GM23338 (cell line): Measurements from ENCODE around the gene MAG. TPM values are rescaled to one million over a fixed set of nuclear protein-coding genes. Genes with fewer than 3 reads are reported as not detected.

Experiments used
- ATAC-seq: fragments of 200-7000 bp; cut with Tn5 transposase; 3 replicates; pipeline ENCODE4 v1.9.1; 2020
- DNase-seq: peaks from one replicate; pipeline ENCODE4 v3.0.0-alpha.2; 2015; ENCODE audit warnings: low spot score
- H2AFZ ChIP-seq: fragments of 200-600 bp; sonication (generic); 2 replicates; pipeline ENCODE4 v1.8.0; 2016; ENCODE audit warnings: antibody characterized with exemption, mild to moderate bottlenecking, moderate library complexity
- H3F3A ChIP-seq: fragments of 200-600 bp; sonication (generic); replicated peaks from 2 replicates; pipeline ENCODE4 v1.8.0; 2017; ENCODE audit warnings: antibody characterized with exemption, mixed run types, low read depth
- H3K27ac ChIP-seq: fragments of 200-600 bp; sonication (generic); 2 replicates; pipeline ENCODE4 v1.6.1; 2016; ENCODE audit warnings: low read depth
- H3K27me3 ChIP-seq: fragments of 200-600 bp; sonication (generic); 2 replicates; pipeline ENCODE4 v1.8.0; 2016; ENCODE audit warnings: mild to moderate bottlenecking, mixed run types, moderate library complexity; ENCODE audit not compliant: insufficient read depth
- H3K36me3 ChIP-seq: fragments of 200-600 bp; sonication (generic); 2 replicates; pipeline ENCODE4 v1.8.0; 2016; ENCODE audit warnings: mild to moderate bottlenecking; ENCODE audit not compliant: insufficient read depth
- H3K4me1 ChIP-seq: fragments of 200-600 bp; sonication (generic); 2 replicates; pipeline ENCODE4 v1.8.0; 2016; ENCODE audit warnings: mild to moderate bottlenecking, moderate library complexity; ENCODE audit not compliant: insufficient read depth
- H3K4me2 ChIP-seq: fragments of 200-600 bp; sonication (generic); 2 replicates; pipeline ENCODE4 v1.7.1; 2017; ENCODE audit warnings: mixed run types
- H3K4me3 ChIP-seq: fragments of 200-600 bp; sonication (generic); 2 replicates; pipeline ENCODE4 v1.6.1; 2016; ENCODE audit warnings: mixed run types
- H3K79me2 ChIP-seq: fragments of 200-600 bp; sonication (generic); replicated peaks from 2 replicates; pipeline ENCODE4 v1.8.0; 2017; ENCODE audit warnings: mild to moderate bottlenecking; ENCODE audit not compliant: insufficient read depth
- H3K9me2 ChIP-seq: fragments of 200-600 bp; sonication (generic); 2 replicates; pipeline ENCODE4 v1.8.0; 2017; ENCODE audit not compliant: insufficient read depth
- H4K20me1 ChIP-seq: fragments of 200-600 bp; sonication (generic); replicated peaks from 2 replicates; pipeline ENCODE4 v1.8.0; 2017; ENCODE audit warnings: mild to moderate bottlenecking; ENCODE audit not compliant: insufficient read depth
- H3K27ac Mint-ChIP-seq: 2 replicates; pipeline ENCODE4 v1.8.0; 2020; ENCODE audit warnings: inconsistent platforms, mild to moderate bottlenecking, moderate library complexity, mixed read lengths
- H3K27me3 Mint-ChIP-seq: 3 replicates; pipeline ENCODE4 v1.8.0; 2022; ENCODE audit warnings: low read depth, mild to moderate bottlenecking, moderate library complexity, mixed read lengths, inconsistent platforms; ENCODE audit not compliant: insufficient read depth, poor library complexity
- H3K36me3 Mint-ChIP-seq: 3 replicates; pipeline ENCODE4 v1.8.0; 2021; ENCODE audit warnings: low read depth, mild to moderate bottlenecking, inconsistent platforms, moderate library complexity, mixed read lengths
- H3K4me1 Mint-ChIP-seq: 3 replicates; pipeline ENCODE4 v1.8.0; 2020; ENCODE audit warnings: mild to moderate bottlenecking, inconsistent platforms, mixed read lengths
- H3K4me3 Mint-ChIP-seq: 3 replicates; pipeline ENCODE4 v1.8.0; 2021; ENCODE audit warnings: moderate library complexity, mild to moderate bottlenecking, inconsistent platforms, mixed read lengths
- H3K9me3 Mint-ChIP-seq: 3 replicates; pipeline ENCODE4 v1.8.0; 2020; ENCODE audit warnings: moderate library complexity, mild to moderate bottlenecking, inconsistent platforms, mixed read lengths
- CREB1 ChIP-seq: fragments of 250-450 bp; sonication (Bioruptor Pico); IDR thresholded peaks from 2 replicates; pipeline ENCODE4 v1.5.0; 2020; ENCODE audit warnings: low read depth, mild to moderate bottlenecking, moderate library complexity
- ETS1 ChIP-seq: IDR thresholded peaks from 2 replicates; pipeline ENCODE4 v1.6.1; 2016; ENCODE audit warnings: antibody characterized with exemption
- EZH2 ChIP-seq: fragments of 200-600 bp; sonication (generic); IDR thresholded peaks from one replicate; pipeline ENCODE4 v1.8.0; 2017; ENCODE audit warnings: antibody characterized with exemption, mild to moderate bottlenecking, low read depth; ENCODE audit not compliant: unreplicated experiment
- POLR2AphosphoS5 ChIP-seq: IDR thresholded peaks from 2 replicates; pipeline ENCODE4 v1.6.1; 2016; ENCODE audit warnings: antibody characterized with exemption, low read depth
- REST ChIP-seq: IDR thresholded peaks from one replicate; pipeline ENCODE4 v1.6.1; 2018; ENCODE audit warnings: antibody characterized with exemption; ENCODE audit not compliant: unreplicated experiment
- STAT1 ChIP-seq: IDR thresholded peaks from one replicate; pipeline ENCODE4 v1.6.1; 2016; ENCODE audit warnings: antibody characterized with exemption; ENCODE audit not compliant: unreplicated experiment
- ZNF114 ChIP-seq: fragments of 250-450 bp; sonication (Bioruptor Pico); IDR thresholded peaks from 2 replicates; pipeline ENCODE4 v1.5.0; 2020; ENCODE audit warnings: mild to moderate bottlenecking, moderate library complexity
- ZNF331 ChIP-seq: fragments of 250-450 bp; sonication (Bioruptor Pico); IDR thresholded peaks from 2 replicates; pipeline ENCODE4 v1.5.0; 2020; ENCODE audit warnings: low read depth, mild to moderate bottlenecking, moderate library complexity
- polyA plus RNA-seq: library from polyadenylated mRNA; unstranded; fragments of >200 nt; fragmentation: Nextera tagmentation; extraction: Ambion mirVana; gene quantifications from 2 replicates; pipeline ENCODE4 v1.2.1, GENCODE V29; 2016
- total RNA-seq: library from RNA; depleted of rRNA; stranded (reverse); fragments of >200 nt; shearing (Covaris generic); gene quantifications from 2 replicates; pipeline ENCODE4 v1.2.3, GENCODE V29; 2014

The MAG gene
- total and polyA plus RNA-seq, 2 experiments from 2014 or later: 0.61 to 1.3 TPM

- H3K4me1 ChIP-seq: no peaks in the 10 kb centered on the region
- no peaks in the 10 kb centered on the region for H3K9me2 ChIP-seq
- no peak overlapping the region for H2AFZ ChIP-seq
- H3K4me3 Mint-ChIP-seq: no peak overlapping the region
- H3K4me2 ChIP-seq: no peak overlapping the region
- no peak overlapping the region for H3K27ac ChIP-seq
- peaks cover 4% of the 10 kb centered on the region for H3K27me3 Mint-ChIP-seq
- H3K36me3 ChIP-seq: no peaks in the 10 kb centered on the region
- ATAC-seq (no peak), DNase-seq (no peak)
- no peaks in the 10 kb centered on the region for H3K36me3 Mint-ChIP-seq
- H3K4me3 ChIP-seq: no peak overlapping the region
- no peak for TF ChIP-seq CREB1 (CRISPR knock-in tag)
- no peak for TF ChIP-seq EZH2
- TF ChIP-seq STAT1: no peak
- TF ChIP-seq ETS1: no peak
- TF ChIP-seq POLR2AphosphoS5: no peak
- TF ChIP-seq ZNF114 (CRISPR knock-in tag): no peak
- TF ChIP-seq REST: no peak
- no peak for TF ChIP-seq ZNF331 (CRISPR knock-in tag)
- no peaks in the 10 kb centered on the region for H3K27me3 ChIP-seq
- H3K27ac Mint-ChIP-seq: no peak overlapping the region
- no peaks in the 10 kb centered on the region; the same call in 2 of the 3 replicates for H3K9me3 Mint-ChIP-seq
- no peaks in the 10 kb centered on the region for H3K79me2 ChIP-seq
- no peaks in the 10 kb centered on the region; the same call in 2 of the 3 replicates for H3K4me1 Mint-ChIP-seq
- H3F3A ChIP-seq: no peaks in the 10 kb centered on the region
- H4K20me1 ChIP-seq: no peaks in the 10 kb centered on the region
Observed at GRCh38 chr19:35310331-35310730, 18.4 kb downstream of the MAG start.

GRCh38 chr19:35310811-35311465 lies 19.0 kb downstream of the MAG start:
- ATAC-seq: no peak
- Histone ChIP-seq H2AFZ (no peak overlapping the region), H3K9me2 (no peaks in the 10 kb centered on the region), H3K4me3 (no peak overlapping the region), H3K27me3 (no peaks in the 10 kb centered on the region), H3K36me3 (no peaks in the 10 kb centered on the region), H3K4me2 (no peak overlapping the region), H3K4me1 (no peaks in the 10 kb centered on the region), H3K79me2 (no peaks in the 10 kb centered on the region), H3K27ac (no peak overlapping the region), H4K20me1 (no peaks in the 10 kb centered on the region), H3F3A (no peaks in the 10 kb centered on the region)
- no peak for DNase-seq
- Mint-ChIP-seq H3K9me3 (no peaks in the 10 kb centered on the region; the same call in 2 of the 3 replicates), H3K27ac (no peak overlapping the region), H3K4me1 (no peaks in the 10 kb centered on the region; the same call in 2 of the 3 replicates), H3K36me3 (no peaks in the 10 kb centered on the region), H3K27me3 (peaks cover 8% of the 10 kb centered on the region), H3K4me3 (no peak overlapping the region)
- TF ChIP-seq REST: no peak
